ENCODE measurements around the gene ZFR. TPM values are rescaled to one million over a fixed set of nuclear protein-coding genes. Genes with fewer than 3 reads are reported as not detected.
A peak's percentile ranks its signal among the peaks of the same experiment; 100 is the strongest.

ZFR gene
- total and polyA plus RNA-seq, 2 experiments from 2014 or later = 59.1 to 93.3 TPM

DNA sequence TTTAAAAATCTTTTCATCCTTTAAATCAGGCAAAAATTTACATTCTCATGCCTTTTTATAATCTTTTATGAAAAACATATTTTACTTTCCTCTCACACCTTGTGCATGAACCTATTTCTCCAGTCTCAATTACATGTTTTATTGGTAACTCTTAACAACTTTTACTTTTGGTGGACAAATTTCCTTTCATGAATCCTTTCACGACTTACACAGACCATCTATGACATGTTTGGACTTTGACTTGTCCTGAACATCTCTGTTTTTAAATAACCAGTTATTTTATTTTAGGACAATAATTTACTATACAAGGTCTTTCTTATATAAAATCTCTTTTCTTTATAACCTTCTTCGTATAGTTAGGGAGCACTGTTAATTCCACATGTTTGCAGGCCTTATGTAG is 105.3 kb downstream of the ZFR start:
- Histone ChIP-seq H3K27me3 (no peaks in the 10 kb centered on the region), H4K20me1 (ENCODE audit: insufficient read depth, poor library complexity, severe bottlenecking) (no peaks in the 10 kb centered on the region), H3K79me2 (no peaks in the 10 kb centered on the region), H3K9me3 (ENCODE audit: low read depth) (peaks cover 7% of the 10 kb centered on the region), H3K36me3 (replicated peaks; ENCODE audit: insufficient read depth, low read depth) (no peaks in the 10 kb centered on the region), H3K27ac (no peak overlapping the region), H3K4me1 (ENCODE audit: insufficient read depth) (no peaks in the 10 kb centered on the region), H2AFZ (no peak overlapping the region), H3K9me2 (replicated peaks; ENCODE audit: insufficient read depth) (no peaks in the 10 kb centered on the region), H3K4me2 (no peak overlapping the region), H3K4me3 (no peak overlapping the region)
- TF ChIP-seq EZH2phosphoT487 (IDR thresholded peaks at IDR 0.05; ENCODE audit: low read depth, severe bottlenecking, unreplicated experiment) (no peak), EZH2 (IDR thresholded peaks at IDR 0.05; ENCODE audit: borderline replicate concordance) (no peak)
- TF ChIP-seq, protein P1, sequence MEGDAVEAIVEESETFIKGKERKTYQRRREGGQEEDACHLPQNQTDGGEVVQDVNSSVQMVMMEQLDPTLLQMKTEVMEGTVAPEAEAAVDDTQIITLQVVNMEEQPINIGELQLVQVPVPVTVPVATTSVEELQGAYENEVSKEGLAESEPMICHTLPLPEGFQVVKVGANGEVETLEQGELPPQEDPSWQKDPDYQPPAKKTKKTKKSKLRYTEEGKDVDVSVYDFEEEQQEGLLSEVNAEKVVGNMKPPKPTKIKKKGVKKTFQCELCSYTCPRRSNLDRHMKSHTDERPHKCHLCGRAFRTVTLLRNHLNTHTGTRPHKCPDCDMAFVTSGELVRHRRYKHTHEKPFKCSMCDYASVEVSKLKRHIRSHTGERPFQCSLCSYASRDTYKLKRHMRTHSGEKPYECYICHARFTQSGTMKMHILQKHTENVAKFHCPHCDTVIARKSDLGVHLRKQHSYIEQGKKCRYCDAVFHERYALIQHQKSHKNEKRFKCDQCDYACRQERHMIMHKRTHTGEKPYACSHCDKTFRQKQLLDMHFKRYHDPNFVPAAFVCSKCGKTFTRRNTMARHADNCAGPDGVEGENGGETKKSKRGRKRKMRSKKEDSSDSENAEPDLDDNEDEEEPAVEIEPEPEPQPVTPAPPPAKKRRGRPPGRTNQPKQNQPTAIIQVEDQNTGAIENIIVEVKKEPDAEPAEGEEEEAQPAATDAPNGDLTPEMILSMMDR (IDR thresholded peaks at IDR 0.05; ENCODE audit: poor library complexity) = no peak
- WGBS (ENCODE audit: low lambda C conversion rate, missing lambda C conversion rate) = 58% methylated on average over 2 of the region's 2 CpGs
- DNase-seq (ENCODE audit: low spot score) = no peak

GRCh38 chr5:32332966-32333365 is 111.6 kb downstream of the ZFR start:
- 98% methylated on average over 10 of the region's 10 CpGs for WGBS (ENCODE audit: low lambda C conversion rate, missing lambda C conversion rate)
- Histone ChIP-seq H3K4me2 (no peak overlapping the region), H4K20me1 (ENCODE audit: insufficient read depth, poor library complexity, severe bottlenecking) (no peaks in the 10 kb centered on the region), H3K36me3 (replicated peaks; ENCODE audit: insufficient read depth, low read depth) (no peaks in the 10 kb centered on the region), H2AFZ (no peak overlapping the region), H3K9me2 (replicated peaks; ENCODE audit: insufficient read depth) (no peaks in the 10 kb centered on the region), H3K9me3 (ENCODE audit: low read depth) (no peaks in the 10 kb centered on the region), H3K79me2 (no peaks in the 10 kb centered on the region), H3K27me3 (no peaks in the 10 kb centered on the region), H3K4me3 (no peak overlapping the region), H3K4me1 (ENCODE audit: insufficient read depth) (no peaks in the 10 kb centered on the region), H3K27ac (no peak overlapping the region)
- DNase-seq (ENCODE audit: low spot score) = no peak
- TF ChIP-seq EZH2phosphoT487 (IDR thresholded peaks at IDR 0.05; ENCODE audit: low read depth, severe bottlenecking, unreplicated experiment) (no peak), EZH2 (IDR thresholded peaks at IDR 0.05; ENCODE audit: borderline replicate concordance) (no peak)
- TF ChIP-seq, protein P1 (IDR thresholded peaks at IDR 0.05; ENCODE audit: poor library complexity) = no peak

- H3K9me3 ChIP-seq (ENCODE audit: low read depth) = no peaks in the 10 kb centered on the region
- H3K4me3 ChIP-seq = no peak overlapping the region
- TF ChIP-seq, protein P1 (IDR thresholded peaks at IDR 0.05; ENCODE audit: poor library complexity) = no peak
- TF ChIP-seq EZH2 (IDR thresholded peaks at IDR 0.05; ENCODE audit: borderline replicate concordance) = no peak
- no peak for TF ChIP-seq EZH2phosphoT487 (IDR thresholded peaks at IDR 0.05; ENCODE audit: low read depth, severe bottlenecking, unreplicated experiment)
- no peaks in the 10 kb centered on the region for H4K20me1 ChIP-seq (ENCODE audit: insufficient read depth, poor library complexity, severe bottlenecking)
- H3K4me2 ChIP-seq = no peak overlapping the region
- 83% methylated on average over 1 of the region's 1 CpG for WGBS (ENCODE audit: low lambda C conversion rate, missing lambda C conversion rate)
- DNase-seq (ENCODE audit: low spot score) = no peak
- H3K27ac ChIP-seq = peak overlapping the region; percentile 77
- no peaks in the 10 kb centered on the region for H3K36me3 ChIP-seq (replicated peaks; ENCODE audit: insufficient read depth, low read depth)
- H3K79me2 ChIP-seq = no peaks in the 10 kb centered on the region
- H3K4me1 ChIP-seq (ENCODE audit: insufficient read depth) = no peaks in the 10 kb centered on the region
- H3K9me2 ChIP-seq (replicated peaks; ENCODE audit: insufficient read depth) = no peaks in the 10 kb centered on the region
- no peak overlapping the region for H2AFZ ChIP-seq
- no peaks in the 10 kb centered on the region for H3K27me3 ChIP-seq
Measured at GRCh38 chr5:32332361-32332760, 112.2 kb downstream of the ZFR start.

DNA sequence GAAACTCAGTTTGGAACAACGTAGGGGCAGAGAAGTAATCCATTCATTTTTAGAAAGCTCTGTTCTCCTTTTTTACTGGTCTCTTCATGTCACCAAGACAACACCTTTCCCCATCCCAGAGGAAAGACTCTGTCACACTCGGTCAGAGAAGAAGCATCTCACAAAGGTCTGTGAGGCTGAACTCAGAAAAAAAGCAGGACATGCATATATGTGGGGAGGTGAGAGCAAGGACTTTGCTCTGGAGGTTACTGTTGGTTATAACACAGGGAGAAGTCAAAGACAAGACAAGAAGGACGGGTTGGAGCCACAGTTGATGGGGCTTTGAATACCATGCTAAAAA is 112.6 kb downstream of the ZFR start:
- DNase-seq (ENCODE audit: low spot score) = no peak
- Histone ChIP-seq H4K20me1 (ENCODE audit: insufficient read depth, poor library complexity, severe bottlenecking) (no peaks in the 10 kb centered on the region), H3K79me2 (no peaks in the 10 kb centered on the region), H2AFZ (no peak overlapping the region), H3K27ac (peak overlapping the region; percentile 77), H3K27me3 (no peaks in the 10 kb centered on the region), H3K9me3 (ENCODE audit: low read depth) (no peaks in the 10 kb centered on the region), H3K4me3 (no peak overlapping the region), H3K4me1 (ENCODE audit: insufficient read depth) (no peaks in the 10 kb centered on the region), H3K4me2 (peak overlapping the region; percentile 3), H3K36me3 (replicated peaks; ENCODE audit: insufficient read depth, low read depth) (no peaks in the 10 kb centered on the region), H3K9me2 (replicated peaks; ENCODE audit: insufficient read depth) (no peaks in the 10 kb centered on the region)
- TF ChIP-seq EZH2phosphoT487 (IDR thresholded peaks at IDR 0.05; ENCODE audit: low read depth, severe bottlenecking, unreplicated experiment) = no peak
- no peak for TF ChIP-seq EZH2 (IDR thresholded peaks at IDR 0.05; ENCODE audit: borderline replicate concordance)
- TF ChIP-seq, protein P1 (IDR thresholded peaks at IDR 0.05; ENCODE audit: poor library complexity) = no peak
- 74% methylated on average over 3 of the region's 3 CpGs for WGBS (ENCODE audit: low lambda C conversion rate, missing lambda C conversion rate)
